ENCODE results near the gene GPR65.

GPR65 gene

GRCh38 chr14:87971010-87971409, 33.9 kb upstream of the GPR65 start:
- Histone ChIP-seq H3K79me2 (ENCODE audit: control insufficient read depth, insufficient read depth, low read length) (no peaks in the 10 kb centered on the region), H3K4ac (ENCODE audit: low read depth, low read length) (no peak overlapping the region), H2BK15ac (replicated peaks; ENCODE audit: low read depth) (no peak overlapping the region), H3K4me2 (ENCODE audit: low read length) (no peak overlapping the region), H3K27me3 (ENCODE audit: insufficient read depth, low read length, poor library complexity) (no peaks in the 10 kb centered on the region), H2AK5ac (ENCODE audit: low read length) (no peak overlapping the region), H3K4me3 (ENCODE audit: low read length) (no peak overlapping the region), H3K36me3 (ENCODE audit: control insufficient read depth, insufficient read depth, low read length) (no peaks in the 10 kb centered on the region), H3K56ac (ENCODE audit: low read length) (no peak overlapping the region), H2BK5ac (ENCODE audit: low read length) (no peak overlapping the region), H3K9ac (ENCODE audit: low read length) (no peak overlapping the region), H4K8ac (ENCODE audit: low read depth, low read length) (no peak overlapping the region), H3K27ac (ENCODE audit: low read depth, low read length) (no peak overlapping the region), H3K18ac (ENCODE audit: low read length) (no peak overlapping the region), H4K5ac (ENCODE audit: low read length) (no peak overlapping the region), H3K23ac (ENCODE audit: low read length) (no peak overlapping the region), H3K79me1 (ENCODE audit: low read length) (no peaks in the 10 kb centered on the region), H3K4me1 (ENCODE audit: control insufficient read depth, low read depth, low read length) (no peaks in the 10 kb centered on the region), H2BK120ac (ENCODE audit: low read depth, low read length) (no peak overlapping the region)
- no CpG with 5 or more reads among the region's 2 CpGs for WGBS (ENCODE audit: extremely low coverage, insufficient coverage, low lambda C conversion rate)
- DNase-seq: no peak

GRCh38 chr14:87975636-87976035, 29.3 kb upstream of the GPR65 start:
- no peak overlapping the region for H3K4me2 ChIP-seq (ENCODE audit: low read length)
- no peaks in the 10 kb centered on the region for H3K79me2 ChIP-seq (ENCODE audit: control insufficient read depth, insufficient read depth, low read length)
- H2BK5ac ChIP-seq (ENCODE audit: low read length): no peak overlapping the region
- H3K27ac ChIP-seq (ENCODE audit: low read depth, low read length): no peak overlapping the region
- no peaks in the 10 kb centered on the region for H3K4me1 ChIP-seq (ENCODE audit: control insufficient read depth, low read depth, low read length)
- H2BK120ac ChIP-seq (ENCODE audit: low read depth, low read length): no peak overlapping the region
- no peak overlapping the region for H3K56ac ChIP-seq (ENCODE audit: low read length)
- no peak for DNase-seq
- no peak overlapping the region for H2AK5ac ChIP-seq (ENCODE audit: low read length)
- no peak overlapping the region for H3K23ac ChIP-seq (ENCODE audit: low read length)
- H3K36me3 ChIP-seq (ENCODE audit: control insufficient read depth, insufficient read depth, low read length): no peaks in the 10 kb centered on the region
- H3K79me1 ChIP-seq (ENCODE audit: low read length): no peaks in the 10 kb centered on the region
- H3K4ac ChIP-seq (ENCODE audit: low read depth, low read length): no peak overlapping the region
- H3K18ac ChIP-seq (ENCODE audit: low read length): no peak overlapping the region
- H3K9ac ChIP-seq (ENCODE audit: low read length): no peak overlapping the region
- H4K8ac ChIP-seq (ENCODE audit: low read depth, low read length): no peak overlapping the region
- H2BK15ac ChIP-seq (replicated peaks; ENCODE audit: low read depth): no peak overlapping the region
- no peak overlapping the region for H3K4me3 ChIP-seq (ENCODE audit: low read length)
- H3K27me3 ChIP-seq (ENCODE audit: insufficient read depth, low read length, poor library complexity): no peaks in the 10 kb centered on the region
- H4K5ac ChIP-seq (ENCODE audit: low read length): no peak overlapping the region

- no peak overlapping the region for H4K5ac ChIP-seq (ENCODE audit: low read length)
- no peaks in the 10 kb centered on the region for H3K79me1 ChIP-seq (ENCODE audit: low read length)
- H2BK15ac ChIP-seq (replicated peaks; ENCODE audit: low read depth): no peak overlapping the region
- WGBS (ENCODE audit: extremely low coverage, insufficient coverage, low lambda C conversion rate): no CpG with 5 or more reads among the region's 1 CpG
- no peaks in the 10 kb centered on the region for H3K27me3 ChIP-seq (ENCODE audit: insufficient read depth, low read length, poor library complexity)
- H3K4me3 ChIP-seq (ENCODE audit: low read length): no peak overlapping the region
- H3K23ac ChIP-seq (ENCODE audit: low read length): no peak overlapping the region
- no peaks in the 10 kb centered on the region for H3K4me1 ChIP-seq (ENCODE audit: control insufficient read depth, low read depth, low read length)
- no peak overlapping the region for H3K18ac ChIP-seq (ENCODE audit: low read length)
- no peak overlapping the region for H3K9ac ChIP-seq (ENCODE audit: low read length)
- no peak overlapping the region for H2BK120ac ChIP-seq (ENCODE audit: low read depth, low read length)
- H3K27ac ChIP-seq (ENCODE audit: low read depth, low read length): no peak overlapping the region
- no peak for DNase-seq
- no peaks in the 10 kb centered on the region for H3K79me2 ChIP-seq (ENCODE audit: control insufficient read depth, insufficient read depth, low read length)
- H2AK5ac ChIP-seq (ENCODE audit: low read length): no peak overlapping the region
- H4K8ac ChIP-seq (ENCODE audit: low read depth, low read length): no peak overlapping the region
- no peak overlapping the region for H3K4me2 ChIP-seq (ENCODE audit: low read length)
- no peak overlapping the region for H3K56ac ChIP-seq (ENCODE audit: low read length)
- no peaks in the 10 kb centered on the region for H3K36me3 ChIP-seq (ENCODE audit: control insufficient read depth, insufficient read depth, low read length)
- no peak overlapping the region for H3K4ac ChIP-seq (ENCODE audit: low read depth, low read length)
- H2BK5ac ChIP-seq (ENCODE audit: low read length): no peak overlapping the region
These were observed 25.2 kb upstream of the GPR65 start for GRCh38 chr14:87979689-87980088.

- Histone ChIP-seq H3K4ac (ENCODE audit: low read depth, low read length) (no peak overlapping the region), H3K27ac (ENCODE audit: low read depth, low read length) (no peak overlapping the region), H4K8ac (ENCODE audit: low read depth, low read length) (no peak overlapping the region), H3K9ac (ENCODE audit: low read length) (no peak overlapping the region), H3K56ac (ENCODE audit: low read length) (no peak overlapping the region), H2BK15ac (replicated peaks; ENCODE audit: low read depth) (no peak overlapping the region), H2BK5ac (ENCODE audit: low read length) (no peak overlapping the region), H3K4me3 (ENCODE audit: low read length) (no peak overlapping the region), H3K18ac (ENCODE audit: low read length) (no peak overlapping the region), H3K36me3 (ENCODE audit: control insufficient read depth, insufficient read depth, low read length) (no peaks in the 10 kb centered on the region), H3K27me3 (ENCODE audit: insufficient read depth, low read length, poor library complexity) (no peaks in the 10 kb centered on the region), H2AK5ac (ENCODE audit: low read length) (no peak overlapping the region), H3K79me2 (ENCODE audit: control insufficient read depth, insufficient read depth, low read length) (no peaks in the 10 kb centered on the region), H3K79me1 (ENCODE audit: low read length) (no peaks in the 10 kb centered on the region), H2BK120ac (ENCODE audit: low read depth, low read length) (no peak overlapping the region), H3K4me1 (ENCODE audit: control insufficient read depth, low read depth, low read length) (peaks cover 2% of the 10 kb centered on the region), H4K5ac (ENCODE audit: low read length) (no peak overlapping the region), H3K23ac (ENCODE audit: low read length) (no peak overlapping the region), H3K4me2 (ENCODE audit: low read length) (no peak overlapping the region)
- WGBS (ENCODE audit: extremely low coverage, insufficient coverage, low lambda C conversion rate): no CpG with 5 or more reads among the region's 5 CpGs
- no peak for DNase-seq
These were observed 15.5 kb upstream of the GPR65 start for GRCh38 chr14:87989221-87989955.

GRCh38 chr14:87989956-87990299, 15.0 kb upstream of the GPR65 start:
- Histone ChIP-seq H3K27ac (ENCODE audit: low read depth, low read length) (no peak overlapping the region), H3K4me1 (ENCODE audit: control insufficient read depth, low read depth, low read length) (peaks cover 2% of the 10 kb centered on the region), H3K4ac (ENCODE audit: low read depth, low read length) (no peak overlapping the region), H2BK120ac (ENCODE audit: low read depth, low read length) (no peak overlapping the region), H3K18ac (ENCODE audit: low read length) (no peak overlapping the region), H3K23ac (ENCODE audit: low read length) (no peak overlapping the region), H3K27me3 (ENCODE audit: insufficient read depth, low read length, poor library complexity) (no peaks in the 10 kb centered on the region), H2BK5ac (ENCODE audit: low read length) (no peak overlapping the region), H2AK5ac (ENCODE audit: low read length) (no peak overlapping the region), H3K4me3 (ENCODE audit: low read length) (no peak overlapping the region), H3K4me2 (ENCODE audit: low read length) (no peak overlapping the region), H4K8ac (ENCODE audit: low read depth, low read length) (no peak overlapping the region), H3K9ac (ENCODE audit: low read length) (no peak overlapping the region), H3K56ac (ENCODE audit: low read length) (no peak overlapping the region), H2BK15ac (replicated peaks; ENCODE audit: low read depth) (no peak overlapping the region), H3K79me2 (ENCODE audit: control insufficient read depth, insufficient read depth, low read length) (no peaks in the 10 kb centered on the region), H4K5ac (ENCODE audit: low read length) (no peak overlapping the region), H3K36me3 (ENCODE audit: control insufficient read depth, insufficient read depth, low read length) (no peaks in the 10 kb centered on the region), H3K79me1 (ENCODE audit: low read length) (no peaks in the 10 kb centered on the region)
- DNase-seq: peak; percentile 14
- WGBS (ENCODE audit: extremely low coverage, insufficient coverage, low lambda C conversion rate): no CpG with 5 or more reads among the region's 2 CpGs

GRCh38 chr14:87990682-87991081, 14.3 kb upstream of the GPR65 start:
- Histone ChIP-seq H3K79me1 (ENCODE audit: low read length) (no peaks in the 10 kb centered on the region), H2AK5ac (ENCODE audit: low read length) (no peak overlapping the region), H3K4me2 (ENCODE audit: low read length) (no peak overlapping the region), H2BK120ac (ENCODE audit: low read depth, low read length) (no peak overlapping the region), H4K5ac (ENCODE audit: low read length) (no peak overlapping the region), H3K4me1 (ENCODE audit: control insufficient read depth, low read depth, low read length) (peaks cover 2% of the 10 kb centered on the region), H2BK15ac (replicated peaks; ENCODE audit: low read depth) (no peak overlapping the region), H3K4ac (ENCODE audit: low read depth, low read length) (no peak overlapping the region), H4K8ac (ENCODE audit: low read depth, low read length) (no peak overlapping the region), H3K27me3 (ENCODE audit: insufficient read depth, low read length, poor library complexity) (no peaks in the 10 kb centered on the region), H3K18ac (ENCODE audit: low read length) (no peak overlapping the region), H2BK5ac (ENCODE audit: low read length) (no peak overlapping the region), H3K23ac (ENCODE audit: low read length) (no peak overlapping the region), H3K36me3 (ENCODE audit: control insufficient read depth, insufficient read depth, low read length) (no peaks in the 10 kb centered on the region), H3K9ac (ENCODE audit: low read length) (no peak overlapping the region), H3K56ac (ENCODE audit: low read length) (no peak overlapping the region), H3K27ac (ENCODE audit: low read depth, low read length) (no peak overlapping the region), H3K4me3 (ENCODE audit: low read length) (no peak overlapping the region), H3K79me2 (ENCODE audit: control insufficient read depth, insufficient read depth, low read length) (no peaks in the 10 kb centered on the region)
- no CpG with 5 or more reads among the region's 4 CpGs for WGBS (ENCODE audit: extremely low coverage, insufficient coverage, low lambda C conversion rate)
- DNase-seq: no peak
